IMR-90 (cell line): Measurements from ENCODE around the gene CRY2.

Experiments used
- BHLHE40 ChIP-seq: fragments of 150-350 bp; IDR thresholded peaks from 2 replicates; pipeline ENCODE4 v1.6.1; 2016; ENCODE audit warnings: mild to moderate bottlenecking, low read depth, low read length
- FOS ChIP-seq: fragments of 150-350 bp; IDR thresholded peaks from 2 replicates; pipeline ENCODE4 v1.6.1; 2016; ENCODE audit warnings: low read depth, low read length
- MAZ ChIP-seq: IDR thresholded peaks from 2 replicates; pipeline ENCODE4 v1.6.1; 2012; ENCODE audit warnings: low read depth, mild to moderate bottlenecking, low read length, improper control_type of control experiment, moderate library complexity, borderline replicate concordance
- MXI1 ChIP-seq: IDR thresholded peaks from 2 replicates; pipeline ENCODE4 v1.6.1; 2012; ENCODE audit warnings: low read depth, mild to moderate bottlenecking, low read length, moderate library complexity, borderline replicate concordance
- NFE2L2 ChIP-seq: fragments of 150-350 bp; IDR thresholded peaks from 2 replicates; pipeline ENCODE4 v1.6.1; 2016; ENCODE audit warnings: low read depth, mild to moderate bottlenecking, low read length
- POLR2A ChIP-seq: IDR thresholded peaks from 2 replicates; pipeline ENCODE4 v1.6.1; 2012; ENCODE audit warnings: mild to moderate bottlenecking, low read depth, low read length
- RCOR1 ChIP-seq: IDR thresholded peaks from 2 replicates; pipeline ENCODE4 v1.6.1; 2012; ENCODE audit warnings: mild to moderate bottlenecking, low read length, improper control_type of control experiment; ENCODE audit not compliant: insufficient replicate concordance
- RFX5 ChIP-seq: IDR thresholded peaks from 2 replicates; pipeline ENCODE4 v1.8.0; 2012; ENCODE audit warnings: low read depth, mild to moderate bottlenecking, low read length, moderate library complexity
- SMC3 ChIP-seq: fragments of 150-350 bp; IDR thresholded peaks from 2 replicates; pipeline ENCODE4 v1.6.1; 2016; ENCODE audit warnings: low read depth, mild to moderate bottlenecking, antibody characterized with exemption, low read length, moderate library complexity
- TF ChIP-seq, protein P1 (sequence below): conservative IDR thresholded peaks from 2 replicates; pipeline ENCODE4 v1.5.1; 2012; ENCODE audit warnings: mild to moderate bottlenecking, low read depth, low read length, improper control_type of control experiment
- TF ChIP-seq, protein P2 (sequence below): fragments of 150-350 bp; IDR thresholded peaks from 2 replicates; pipeline ENCODE4 v1.6.1; 2016; ENCODE audit warnings: low read depth, mild to moderate bottlenecking, low read length, moderate library complexity, borderline replicate concordance
- TF ChIP-seq, protein P3 (sequence below): fragments of 150-350 bp; IDR thresholded peaks from 2 replicates; pipeline ENCODE4 v1.6.1; 2017; ENCODE audit warnings: mild to moderate bottlenecking, antibody characterized with exemption, low read length, low read depth

DNA sequence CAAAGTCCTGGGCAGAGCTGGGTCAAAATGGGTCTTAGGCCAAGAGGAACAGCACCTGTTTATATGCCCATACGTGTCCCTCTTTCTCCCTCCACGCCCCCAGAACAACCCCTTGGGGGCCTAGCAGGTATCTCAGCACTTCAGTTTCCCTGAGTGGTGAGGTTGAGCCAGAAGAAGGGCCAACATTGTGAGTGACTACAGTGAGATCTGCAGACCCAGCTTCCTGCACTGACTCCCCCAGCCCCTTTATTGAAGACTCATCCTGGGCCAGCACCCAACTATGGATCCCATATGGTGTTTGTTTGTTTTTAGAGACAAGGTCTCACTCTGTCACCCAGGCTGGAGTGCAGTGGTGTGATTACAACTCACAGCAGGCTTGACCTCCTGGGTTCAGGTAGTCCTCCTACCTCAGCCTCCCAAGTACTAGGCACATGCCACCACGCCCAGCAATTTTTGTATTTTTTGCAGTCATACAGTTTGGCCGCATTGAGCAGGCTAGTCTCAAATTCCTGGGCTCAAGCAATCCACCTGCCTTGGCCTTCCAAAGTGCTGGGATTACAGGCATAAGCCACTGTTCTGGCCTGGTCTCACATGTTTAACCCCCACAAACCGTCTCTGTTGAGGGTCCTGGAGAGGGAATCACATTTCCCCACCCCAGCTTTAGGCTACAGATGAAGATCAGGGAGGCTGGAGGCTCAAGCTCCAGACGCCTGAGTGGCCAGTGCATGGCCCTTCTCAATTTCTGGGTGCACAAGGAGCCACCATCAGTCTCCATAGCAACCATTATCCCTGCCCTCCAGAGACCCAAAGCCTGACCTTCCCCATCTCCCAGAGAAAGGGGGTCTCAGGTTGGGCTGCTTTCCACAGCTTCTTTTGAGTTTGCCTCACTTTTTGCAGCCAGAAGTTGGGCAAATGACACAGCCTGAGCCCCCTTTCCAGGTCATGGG, 73.5 kb downstream of the CRY2 start:
- no peak for TF ChIP-seq NFE2L2
- TF ChIP-seq FOS, result no peak
- TF ChIP-seq, protein P1, sequence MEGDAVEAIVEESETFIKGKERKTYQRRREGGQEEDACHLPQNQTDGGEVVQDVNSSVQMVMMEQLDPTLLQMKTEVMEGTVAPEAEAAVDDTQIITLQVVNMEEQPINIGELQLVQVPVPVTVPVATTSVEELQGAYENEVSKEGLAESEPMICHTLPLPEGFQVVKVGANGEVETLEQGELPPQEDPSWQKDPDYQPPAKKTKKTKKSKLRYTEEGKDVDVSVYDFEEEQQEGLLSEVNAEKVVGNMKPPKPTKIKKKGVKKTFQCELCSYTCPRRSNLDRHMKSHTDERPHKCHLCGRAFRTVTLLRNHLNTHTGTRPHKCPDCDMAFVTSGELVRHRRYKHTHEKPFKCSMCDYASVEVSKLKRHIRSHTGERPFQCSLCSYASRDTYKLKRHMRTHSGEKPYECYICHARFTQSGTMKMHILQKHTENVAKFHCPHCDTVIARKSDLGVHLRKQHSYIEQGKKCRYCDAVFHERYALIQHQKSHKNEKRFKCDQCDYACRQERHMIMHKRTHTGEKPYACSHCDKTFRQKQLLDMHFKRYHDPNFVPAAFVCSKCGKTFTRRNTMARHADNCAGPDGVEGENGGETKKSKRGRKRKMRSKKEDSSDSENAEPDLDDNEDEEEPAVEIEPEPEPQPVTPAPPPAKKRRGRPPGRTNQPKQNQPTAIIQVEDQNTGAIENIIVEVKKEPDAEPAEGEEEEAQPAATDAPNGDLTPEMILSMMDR, result no peak
- no peak for TF ChIP-seq POLR2A
- TF ChIP-seq, protein P2, sequence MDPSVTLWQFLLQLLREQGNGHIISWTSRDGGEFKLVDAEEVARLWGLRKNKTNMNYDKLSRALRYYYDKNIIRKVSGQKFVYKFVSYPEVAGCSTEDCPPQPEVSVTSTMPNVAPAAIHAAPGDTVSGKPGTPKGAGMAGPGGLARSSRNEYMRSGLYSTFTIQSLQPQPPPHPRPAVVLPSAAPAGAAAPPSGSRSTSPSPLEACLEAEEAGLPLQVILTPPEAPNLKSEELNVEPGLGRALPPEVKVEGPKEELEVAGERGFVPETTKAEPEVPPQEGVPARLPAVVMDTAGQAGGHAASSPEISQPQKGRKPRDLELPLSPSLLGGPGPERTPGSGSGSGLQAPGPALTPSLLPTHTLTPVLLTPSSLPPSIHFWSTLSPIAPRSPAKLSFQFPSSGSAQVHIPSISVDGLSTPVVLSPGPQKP, result no peak
- no peak for TF ChIP-seq BHLHE40
- no peak for TF ChIP-seq RFX5
- TF ChIP-seq RCOR1, result no peak
- no peak for TF ChIP-seq MAZ
- TF ChIP-seq, protein P3, sequence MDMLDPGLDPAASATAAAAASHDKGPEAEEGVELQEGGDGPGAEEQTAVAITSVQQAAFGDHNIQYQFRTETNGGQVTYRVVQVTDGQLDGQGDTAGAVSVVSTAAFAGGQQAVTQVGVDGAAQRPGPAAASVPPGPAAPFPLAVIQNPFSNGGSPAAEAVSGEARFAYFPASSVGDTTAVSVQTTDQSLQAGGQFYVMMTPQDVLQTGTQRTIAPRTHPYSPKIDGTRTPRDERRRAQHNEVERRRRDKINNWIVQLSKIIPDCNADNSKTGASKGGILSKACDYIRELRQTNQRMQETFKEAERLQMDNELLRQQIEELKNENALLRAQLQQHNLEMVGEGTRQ, result no peak
- no peak for TF ChIP-seq MXI1
- no peak for TF ChIP-seq SMC3
